ENCODE results near the gene DFFA.

DFFA gene

GRCh38 chr1:10516925-10517676, 44.8 kb upstream of the DFFA start:
- H3K4me3 ChIP-seq (ENCODE audit: low read depth, low read length) = no peak overlapping the region
- no peak for TF ChIP-seq CTCF (IDR thresholded peaks at IDR 0.05; ENCODE audit: low read depth, low read length, missing control alignments)
- no peak for DNase-seq (ENCODE audit: low read depth)

- no peak for TF ChIP-seq CTCF (IDR thresholded peaks at IDR 0.05; ENCODE audit: low read depth, low read length, missing control alignments)
- DNase-seq (ENCODE audit: low read depth) = no peak
- no peak overlapping the region for H3K4me3 ChIP-seq (ENCODE audit: low read depth, low read length)
Measured at GRCh38 chr1:10515976-10516750, 43.8 kb upstream of the DFFA start.

GRCh38 chr1:10515301-10515975, 43.1 kb upstream of the DFFA start:
- TF ChIP-seq CTCF (IDR thresholded peaks at IDR 0.05; ENCODE audit: low read depth, low read length, missing control alignments) = no peak
- no peak for DNase-seq (ENCODE audit: low read depth)

GRCh38 chr1:10514490-10515235, 42.3 kb upstream of the DFFA start:
- peak; percentile 56 for TF ChIP-seq CTCF (IDR thresholded peaks at IDR 0.05; ENCODE audit: low read depth, low read length, missing control alignments)
- H3K4me3 ChIP-seq (ENCODE audit: low read depth, low read length) = no peak overlapping the region
- DNase-seq (ENCODE audit: low read depth) = no peak

More at GRCh38 chr1:10515301-10515975, 43.1 kb upstream of the DFFA start:
- no peak overlapping the region for H3K4me3 ChIP-seq (ENCODE audit: low read depth, low read length)

GRCh38 chr1:10513199-10513598, 40.9 kb upstream of the DFFA start:
- no peak for DNase-seq (ENCODE audit: low read depth)
- no peak overlapping the region for H3K4me3 ChIP-seq (ENCODE audit: low read depth, low read length)
- no peak for TF ChIP-seq CTCF (IDR thresholded peaks at IDR 0.05; ENCODE audit: low read depth, low read length, missing control alignments)

GRCh38 chr1:10511494-10511885, 39.2 kb upstream of the DFFA start:
- no peak for DNase-seq (ENCODE audit: low read depth)
- H3K4me3 ChIP-seq (ENCODE audit: low read depth, low read length) = peak overlapping the region; percentile 25; the same call in 1 of the 2 replicates
- no peak for TF ChIP-seq CTCF (IDR thresholded peaks at IDR 0.05; ENCODE audit: low read depth, low read length, missing control alignments)
